GM10248 (cell line): Measurements from ENCODE around the gene PTH2.
"Not testable (repeated sequence)": the region's sequence is repeated elsewhere in the genome, so short reads cannot be mapped to it uniquely, and the experiment has no call there.

Experiments
- CTCF ChIA-PET: fragments of 300-600 bp; sonication (Branson Sonifier 250); formaldehyde crosslinking; extraction: SDS; loops from one replicate; lab custom pipeline; 2021; ENCODE audit warnings: antibody characterized with exemption; lab: Yijun Ruan, JAX
- POLR2A ChIA-PET: fragments of 350-650 bp; sonication (Branson Sonifier 250); formaldehyde crosslinking; extraction: SDS; loops from one replicate; lab custom pipeline; 2020; ENCODE audit warnings: antibody characterized with exemption; lab: Yijun Ruan, JAX
- DNase-seq: peaks from one replicate; pipeline ENCODE4 v3.0.0; 2012; ENCODE audit errors: extremely low spot score
- CTCF ChIP-seq: IDR thresholded peaks from 2 replicates; pipeline ENCODE4 v1.5.1; 2012; ENCODE audit warnings: mild to moderate bottlenecking, low read depth; ENCODE audit errors: extremely low read depth, missing control alignments, control extremely low read depth

Gene PTH2

DNA sequence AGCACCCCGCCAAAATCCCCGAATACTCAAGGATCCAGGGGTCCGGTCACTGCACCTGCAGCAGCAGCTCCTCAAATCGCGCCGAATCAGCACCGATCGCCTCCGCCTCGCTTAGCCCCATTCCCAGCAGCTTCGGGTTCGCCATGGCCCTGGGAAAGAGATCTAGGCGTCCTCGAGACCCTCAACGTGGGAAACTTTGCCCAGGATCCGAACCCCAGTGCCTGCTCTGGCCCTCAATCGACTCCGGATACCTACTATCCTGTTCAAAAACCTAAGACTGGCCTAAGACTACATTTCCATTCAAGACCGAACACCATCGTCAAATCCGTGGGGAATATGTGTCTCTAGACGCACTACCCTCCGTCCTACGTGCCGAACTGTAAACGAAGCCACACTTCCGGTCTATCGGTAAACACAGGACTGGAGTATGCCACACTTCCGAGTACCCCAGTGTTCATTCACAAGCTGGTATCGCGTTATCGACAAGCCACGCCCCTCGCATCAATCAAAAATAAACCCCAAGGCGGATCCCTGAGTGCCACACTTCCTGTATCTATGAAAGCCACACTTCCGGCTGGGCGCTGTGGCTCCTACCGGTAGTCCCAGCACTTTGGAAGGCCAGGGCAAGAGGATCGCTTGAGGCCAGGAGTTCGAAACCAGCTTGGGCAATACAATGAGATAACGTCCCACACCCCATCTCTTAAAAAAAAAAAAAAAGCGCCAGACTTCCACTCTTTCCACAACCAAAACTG is 28.4 kb upstream of the PTH2 start, which contains the start of gene PIH1D1:
Gene PIH1D1 (minus strand): TSS at position 385 of the 752 bp plus-strand sequence. CDS start 240 bp downstream, at position 145.
- peak; percentile 92 for DNase-seq
- ChIA-PET POLR2A (interaction anchor here (0.5 to 1.4 kb wide), 5 partner anchors 9 to 938 kb away, joined by 3 to 11 read pairs (median 4); no protein-coding TSS in a partner anchor), CTCF (interaction anchor here (0.7 to 3.2 kb wide), 8 partner anchors 9 to 230 kb away, joined by 3 to 15 read pairs (median 3); partner anchors contain the start of gene KASH5)
- no peak for TF ChIP-seq CTCF

DNA sequence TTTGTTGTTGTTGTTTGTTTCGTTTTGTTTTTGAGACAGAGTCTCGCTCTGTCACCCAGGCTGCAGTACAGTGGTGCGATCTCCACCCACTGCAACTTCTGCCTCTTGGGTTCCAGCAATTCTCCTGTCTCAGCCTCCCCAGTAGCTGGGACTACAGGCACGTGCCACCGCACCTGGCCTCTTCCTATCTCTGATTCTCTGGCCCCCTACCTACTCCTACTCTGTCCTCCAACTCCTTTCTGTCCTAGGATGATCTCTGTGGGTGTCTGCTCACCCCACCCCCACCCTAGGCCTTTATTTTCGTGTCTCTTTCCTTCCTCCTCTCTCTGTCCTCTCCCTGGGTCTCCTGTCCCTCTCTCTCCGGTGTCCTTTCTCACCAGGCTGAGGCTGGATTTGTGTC is 27.2 kb upstream of the PTH2 start:
- ChIA-PET POLR2A (no interaction called here), CTCF (interaction anchor here (2.4 kb wide), 1 partner anchor 8 kb away, joined by 8 read pairs; no protein-coding TSS in a partner anchor)

DNA sequence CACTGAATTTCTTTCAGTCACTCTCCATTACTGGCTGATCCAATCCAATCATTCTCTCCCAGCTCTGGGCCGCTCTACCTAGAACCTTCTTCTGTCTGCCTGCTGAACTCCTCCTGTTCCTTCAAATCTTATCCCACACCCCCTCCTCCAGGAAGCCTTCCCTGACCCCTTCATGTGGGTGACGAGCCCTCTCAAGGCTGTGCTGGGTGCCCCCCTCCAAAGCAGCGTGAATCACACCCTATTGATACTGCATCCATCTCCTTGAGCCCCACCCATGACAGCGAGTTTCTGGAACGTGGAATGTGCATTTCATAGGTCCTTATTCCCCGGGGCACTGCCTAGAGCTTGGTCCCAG is 25.2 kb upstream of the PTH2 start:
- no peak for DNase-seq
- no peak for TF ChIP-seq CTCF
- POLR2A ChIA-PET = no interaction called here
- CTCF ChIA-PET = interaction anchor here (0.9 kb wide), 1 partner anchor 25 kb away, joined by 3 read pairs; no protein-coding TSS in a partner anchor

More for the DNA sequence above, 27.2 kb upstream of the PTH2 start:
- no peak for DNase-seq
- TF ChIP-seq CTCF = no peak

GRCh38 chr19:49447485-49448431 is 24.5 kb upstream of the PTH2 start:
- no peak for TF ChIP-seq CTCF
- ChIA-PET POLR2A (interaction anchor here (0.6 kb wide), 1 partner anchor 23 kb away, joined by 4 read pairs; no protein-coding TSS in a partner anchor), CTCF (interaction anchor here (0.9 to 1.1 kb wide), 2 partner anchors 22 to 26 kb away, joined by 3 read pairs; no protein-coding TSS in a partner anchor)
- DNase-seq = no peak

GRCh38 chr19:49445997-49446396 is 22.8 kb upstream of the PTH2 start:
- TF ChIP-seq CTCF = no peak
- ChIA-PET CTCF (interaction anchor here (0.9 to 3.0 kb wide), 7 partner anchors 8 to 178 kb away, joined by 3 to 20 read pairs (median 4); partner anchors contain the start of gene ALDH16A1), POLR2A (no interaction called here)
- DNase-seq = no peak

GRCh38 chr19:49444100-49444700 is 21.0 kb upstream of the PTH2 start:
- DNase-seq = not testable (repeated sequence)
- POLR2A ChIA-PET = interaction anchor here (0.7 kb wide), 1 partner anchor 497 kb away, joined by 3 read pairs; no protein-coding TSS in a partner anchor
- CTCF ChIA-PET = interaction anchor here (0.7 to 3.0 kb wide), 7 partner anchors 8 to 176 kb away, joined by 3 to 20 read pairs (median 4); partner anchors contain the start of gene ALDH16A1
